T-helper 1 cell treated with Interleukin-12 subunit alpha and Interleukin-12 subunit beta and Interleukin-4 antibody, amounts not matched to agents 30 ng/mL and 1 ng/mL, for 36 hours (primary cell): ENCODE data around the gene ASIC1. TPM values are rescaled to one million over a fixed set of nuclear protein-coding genes. Genes with fewer than 3 reads are reported as not detected.

Experiments used
- intact Hi-C: fragments of 100-400 bp; cut with micrococcal nuclease; formaldehyde crosslinking; loops from one replicate; pipeline ENCODE4 v1.15.1; 2024
- total RNA-seq: library from RNA; stranded (reverse); gene quantifications from 2 replicates; pipeline ENCODE4 v1.2.3, GENCODE V29; 2022

Gene ASIC1
- total RNA-seq, 1 donor from 2014 or later: 4.6 TPM

- intact Hi-C loops: loop anchor here (10.0 kb wide), 1 partner anchor 284 kb away; no protein-coding TSS in a partner anchor
Measured at GRCh38 chr12:50058743-50059312, 1.4 kb downstream of the ASIC1 start.

DNA sequence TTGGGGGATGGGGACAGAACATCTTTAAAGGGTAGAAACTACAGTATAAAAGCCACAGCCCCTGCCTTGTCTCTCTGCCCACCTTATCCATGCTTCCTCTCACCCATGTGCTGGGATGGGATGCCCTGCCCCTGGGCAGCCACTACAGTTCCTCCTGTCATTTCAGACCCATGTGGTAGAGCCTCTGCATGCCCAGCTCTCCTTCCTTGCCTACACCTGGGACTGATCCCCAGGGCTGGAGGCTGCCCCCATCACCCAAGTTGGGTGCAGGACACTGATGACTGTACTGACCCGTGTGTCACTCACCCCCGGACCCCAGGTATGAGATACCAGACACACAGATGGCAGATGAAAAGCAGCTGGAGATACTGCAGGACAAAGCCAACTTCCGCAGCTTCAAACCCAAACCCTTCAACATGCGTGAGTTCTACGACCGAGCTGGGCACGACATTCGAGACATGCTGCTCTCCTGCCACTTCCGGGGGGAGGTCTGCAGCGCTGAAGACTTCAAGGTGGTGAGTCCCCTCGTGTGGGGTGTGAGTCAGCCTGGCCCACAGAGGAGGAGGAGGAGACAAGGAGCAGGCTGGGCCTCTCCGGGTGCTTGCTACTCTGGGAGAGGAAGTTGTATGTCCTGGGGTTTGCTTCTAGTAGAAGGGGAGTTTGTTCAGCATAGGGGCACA, 2.2 kb downstream of the ASIC1 start:
- intact Hi-C loops: loop anchor here (10.0 kb wide), 1 partner anchor 285 kb away; no protein-coding TSS in a partner anchor

DNA sequence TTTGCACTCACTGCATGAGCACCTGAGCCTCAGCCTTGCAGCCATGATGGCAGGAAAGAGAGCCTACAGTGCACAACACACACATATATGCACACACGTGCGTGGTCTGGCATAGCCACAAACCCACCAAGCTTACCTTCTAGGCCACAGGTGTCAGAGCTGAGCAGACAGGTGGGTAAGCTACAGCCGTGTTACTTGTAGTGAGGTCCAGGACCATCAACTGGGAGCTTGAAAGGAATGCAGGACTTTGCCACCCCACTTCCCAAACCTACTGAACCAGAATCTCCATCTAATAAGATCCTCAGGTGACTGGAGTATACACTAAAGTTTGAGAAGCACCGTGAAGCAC, 2.7 kb downstream of the ASIC1 start:
- intact Hi-C loops: no loop called here

DNA sequence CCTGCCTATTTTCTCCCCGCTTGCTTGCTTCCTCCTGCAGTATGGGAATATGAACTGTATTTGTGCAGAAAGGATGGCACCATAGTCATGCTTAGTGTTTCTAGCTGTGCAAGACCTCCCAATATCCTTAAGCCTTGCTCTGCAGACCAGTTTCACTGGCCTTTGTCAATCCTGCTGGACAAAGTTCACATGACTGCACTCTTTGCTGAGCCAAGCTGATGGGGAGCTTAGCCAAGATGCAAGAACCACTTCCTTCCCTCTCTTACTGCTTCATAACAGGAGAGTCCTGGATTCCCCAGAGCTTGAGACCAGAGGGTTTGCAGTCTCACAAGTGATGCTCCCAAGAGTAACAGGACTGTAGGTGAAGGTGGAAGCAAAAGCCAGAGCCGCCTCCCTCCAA, 3.8 kb downstream of the ASIC1 start:
- intact Hi-C loops: no loop called here

DNA sequence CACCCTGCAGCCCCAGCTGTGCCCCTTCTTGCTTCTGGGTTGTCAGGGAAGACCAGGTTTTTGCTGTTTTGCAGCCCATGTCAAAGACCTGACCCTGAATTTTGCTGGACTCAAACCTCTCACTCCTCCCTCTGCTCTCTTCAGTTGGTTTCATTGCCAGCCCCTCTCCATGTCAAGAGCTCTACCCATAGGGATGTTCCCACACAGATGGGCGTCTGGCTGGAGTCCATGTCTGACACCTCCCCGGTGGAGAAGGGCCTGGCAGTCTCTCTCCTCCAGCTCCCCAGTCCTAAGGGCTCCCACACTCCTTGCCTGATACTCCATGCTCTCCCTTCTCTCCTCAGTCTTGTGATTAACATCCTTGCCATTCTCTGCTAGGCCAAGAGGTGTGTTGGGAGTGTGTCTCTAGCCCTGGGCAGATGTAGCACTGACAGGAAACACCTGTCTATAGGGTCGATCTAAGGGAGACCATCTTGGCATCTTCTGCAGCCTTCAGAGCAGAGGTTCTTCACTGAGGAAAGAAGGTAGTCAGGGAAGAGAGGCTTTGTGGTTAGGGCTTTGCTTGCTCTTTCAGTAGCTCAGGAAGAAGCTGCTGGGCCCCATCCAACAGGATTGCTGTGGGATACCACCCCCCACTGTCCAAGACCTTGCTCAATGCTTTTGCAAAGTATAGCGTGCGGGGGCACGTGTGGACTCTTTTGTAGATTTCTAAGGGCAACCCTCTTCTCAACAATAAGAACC, 4.7 kb downstream of the ASIC1 start:
- intact Hi-C loops: no loop called here

DNA sequence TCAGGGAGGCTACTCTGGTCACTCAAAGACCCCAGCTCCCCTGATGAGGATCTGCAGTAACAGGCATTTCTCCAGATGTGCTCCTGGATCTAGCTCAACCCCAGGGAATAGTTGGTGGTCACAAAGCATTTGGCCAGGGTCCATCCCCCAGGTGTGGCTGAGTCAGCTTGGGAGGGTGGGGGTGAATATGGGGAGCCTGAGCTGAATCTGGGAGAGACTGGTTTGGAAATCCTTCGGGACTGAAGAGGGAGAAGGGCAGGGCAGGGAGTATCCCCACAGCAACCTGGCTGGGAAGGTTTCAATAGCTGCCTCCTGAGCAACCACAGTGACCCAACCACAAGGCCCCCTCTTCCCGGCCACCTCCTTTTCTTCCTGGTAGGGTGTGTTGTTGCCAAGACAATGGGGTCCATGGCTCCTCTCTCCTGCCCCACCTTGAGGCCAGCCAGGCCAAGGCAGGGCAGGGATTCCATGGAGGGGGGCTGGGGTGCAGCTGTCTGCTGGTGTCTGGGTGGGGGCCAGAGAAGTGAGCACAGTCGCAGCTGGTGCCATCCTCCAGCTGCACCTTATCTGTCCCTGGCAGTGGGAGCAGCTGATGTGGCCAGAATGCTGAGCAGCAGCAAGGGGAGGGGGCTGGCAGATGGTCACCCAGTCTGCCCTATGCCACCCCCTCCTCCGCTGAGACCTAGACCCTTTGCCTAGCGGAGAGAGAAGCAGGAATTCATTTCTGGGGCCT, 5.5 kb downstream of the ASIC1 start:
- intact Hi-C loops: no loop called here

- intact Hi-C loops: no loop called here
Measured at GRCh38 chr12:50065726-50066310, 8.4 kb downstream of the ASIC1 start.

DNA sequence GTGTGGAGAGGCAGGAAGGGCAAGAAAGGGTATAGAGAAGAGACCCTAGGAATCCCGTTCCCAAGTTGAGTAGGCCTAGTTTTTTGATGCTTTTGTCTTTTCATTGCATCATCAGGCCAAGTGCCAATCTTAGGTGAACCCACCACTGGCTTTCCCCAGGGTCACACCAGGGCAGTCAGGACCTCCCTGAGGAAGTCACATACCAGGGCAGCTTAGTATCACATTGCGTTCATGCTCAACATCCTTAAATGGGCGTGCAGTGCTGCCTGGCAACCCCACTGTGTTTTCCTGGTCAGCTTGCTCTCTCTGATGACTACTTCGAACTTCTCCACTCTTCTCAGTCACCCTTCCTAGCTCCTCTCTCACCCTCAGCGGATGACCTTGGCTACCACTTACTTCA, 9.0 kb downstream of the ASIC1 start:
- intact Hi-C loops: no loop called here

DNA sequence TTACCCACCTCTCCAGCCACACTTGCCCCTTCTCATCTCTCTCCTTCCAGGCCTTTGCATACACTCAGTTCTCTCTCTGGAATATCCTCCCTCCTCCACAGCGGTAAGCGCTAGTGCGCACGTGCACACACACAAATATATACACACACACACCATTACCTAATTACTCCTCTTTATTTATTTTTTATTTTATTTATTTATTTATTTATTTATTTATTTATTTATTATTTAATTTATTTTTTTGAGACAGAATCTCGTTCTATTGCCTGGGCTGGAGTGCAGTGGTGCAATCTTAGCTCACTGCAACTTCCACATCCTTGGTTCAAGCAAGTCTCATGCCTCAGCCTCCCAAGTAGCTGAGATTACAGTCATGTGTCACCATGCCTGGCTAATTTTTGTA, 11.7 kb downstream of the ASIC1 start:
- intact Hi-C loops: loop anchor here (1.0 kb wide), 1 partner anchor 41 kb away; no protein-coding TSS in a partner anchor

- intact Hi-C loops: loop anchor here (1.0 kb wide), 1 partner anchor 41 kb away; no protein-coding TSS in a partner anchor
Measured at GRCh38 chr12:50069539-50069938, 12.1 kb downstream of the ASIC1 start.

- intact Hi-C loops: loop anchor here (1.0 kb wide), 4 partner anchors 14 to 105 kb away; no protein-coding TSS in a partner anchor
Measured at GRCh38 chr12:50070314-50071060, 13.1 kb downstream of the ASIC1 start.

DNA sequence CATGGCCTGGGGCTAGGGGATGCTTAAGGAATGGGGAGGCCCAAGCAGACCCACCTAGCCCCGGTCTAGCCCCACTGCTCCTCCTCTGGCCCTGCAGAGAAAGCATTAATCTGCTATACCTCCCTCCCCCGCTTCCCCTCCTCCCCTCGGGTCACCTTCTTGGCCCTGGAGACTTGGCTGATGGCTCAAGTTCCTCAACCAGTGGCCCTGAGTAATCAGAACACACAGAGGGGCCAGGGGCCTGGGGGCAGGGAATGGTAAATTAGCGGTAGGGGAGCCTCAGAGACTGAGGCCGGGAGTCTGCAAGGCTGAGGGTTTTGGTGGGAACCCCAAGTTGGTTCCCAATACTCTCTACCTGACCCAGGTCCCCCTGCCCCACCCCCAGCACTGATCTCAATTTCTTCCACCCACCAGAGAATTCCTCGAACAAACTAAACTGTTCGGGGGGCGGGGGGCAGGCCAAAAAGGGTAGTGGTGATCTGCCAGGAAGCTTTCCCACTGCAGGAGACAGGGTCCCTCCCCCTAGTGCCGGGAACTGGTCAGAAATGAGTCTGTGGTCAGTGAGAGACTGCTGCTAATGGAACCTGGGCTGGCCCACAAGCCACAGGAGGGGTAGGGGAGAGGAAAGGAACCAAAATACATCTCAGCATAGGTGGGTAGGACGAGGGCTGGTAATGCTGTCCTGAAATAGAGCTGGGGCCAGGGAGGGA, 15.0 kb downstream of the ASIC1 start:
- intact Hi-C loops: no loop called here

DNA sequence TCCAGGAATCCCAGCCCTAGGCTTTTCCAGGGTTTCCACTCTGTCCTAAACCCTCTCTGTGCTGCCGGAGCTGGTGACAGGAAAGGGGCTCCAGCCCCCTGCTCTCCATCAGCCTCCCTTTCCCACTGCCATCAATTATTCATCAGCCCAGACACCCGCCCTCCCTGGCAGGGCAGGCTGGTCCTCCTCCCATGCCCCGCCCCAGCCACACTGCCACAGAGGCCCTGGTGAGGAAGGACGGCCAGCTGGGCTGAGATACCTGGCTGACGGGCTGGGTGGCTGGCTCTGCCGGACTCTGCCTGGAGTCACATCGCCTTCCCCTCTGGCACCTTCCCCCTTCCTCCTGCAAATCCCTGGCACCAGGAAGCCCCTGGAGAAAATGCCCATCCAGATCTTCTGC, 15.8 kb downstream of the ASIC1 start:
- intact Hi-C loops: no loop called here

DNA sequence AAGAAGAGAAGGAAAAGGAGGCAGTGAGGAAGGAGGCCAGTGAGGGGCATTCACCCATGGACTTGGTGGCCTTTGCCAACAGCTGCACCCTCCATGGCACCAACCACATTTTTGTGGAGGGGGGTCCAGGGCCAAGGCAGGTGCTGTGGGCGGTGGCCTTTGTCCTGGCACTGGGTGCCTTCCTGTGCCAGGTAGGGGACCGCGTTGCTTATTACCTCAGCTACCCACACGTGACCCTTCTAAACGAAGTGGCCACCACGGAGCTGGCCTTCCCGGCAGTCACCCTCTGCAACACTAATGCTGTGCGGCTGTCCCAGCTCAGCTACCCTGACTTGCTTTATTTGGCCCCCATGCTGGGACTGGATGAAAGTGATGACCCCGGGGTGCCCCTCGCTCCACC, 16.3 kb downstream of the ASIC1 start:
- intact Hi-C loops: no loop called here

DNA sequence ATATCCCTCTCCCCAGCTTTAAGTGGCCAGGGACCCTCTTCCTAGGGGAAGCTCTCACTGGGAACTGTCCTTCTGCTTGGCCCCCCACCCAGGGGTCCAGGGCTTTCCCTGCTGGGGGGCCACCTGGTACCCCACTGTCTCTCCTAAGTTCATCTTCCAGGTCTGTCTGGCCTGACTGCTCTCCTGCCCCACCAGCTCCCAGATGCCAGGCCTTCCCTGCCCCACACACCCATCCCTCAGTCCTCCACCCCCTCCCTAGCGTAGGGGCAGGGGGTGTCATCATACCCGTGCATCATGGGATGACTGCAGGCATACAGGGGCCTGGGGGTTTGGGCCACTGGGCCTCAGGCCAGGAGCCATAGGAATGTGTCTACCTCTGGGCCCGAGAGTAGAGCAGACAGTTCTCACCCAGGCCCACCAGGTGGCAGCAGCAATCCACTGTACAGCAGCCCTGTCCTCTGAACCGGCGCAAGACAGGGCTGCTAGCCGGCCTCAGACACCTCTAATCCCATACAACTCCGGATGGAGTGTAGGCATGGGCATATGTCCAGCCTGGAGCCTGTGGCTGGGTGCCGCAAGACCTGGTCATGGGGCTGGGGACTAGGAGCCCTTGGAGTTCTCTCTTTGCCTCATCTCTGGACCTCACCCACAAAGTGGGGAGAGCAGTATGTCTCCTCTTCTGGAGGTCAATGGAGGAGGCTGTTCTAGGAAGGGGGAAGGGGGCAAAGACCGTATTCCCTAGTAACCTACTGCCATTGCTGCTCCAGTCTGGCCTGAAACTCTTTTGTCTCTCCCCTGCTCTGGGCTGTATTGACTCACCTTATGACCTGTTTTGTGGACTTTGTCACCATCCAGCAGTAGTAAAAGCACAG, 17.8 kb downstream of the ASIC1 start:
- intact Hi-C loops: loop anchor here (1.0 kb wide), 4 partner anchors 10 to 239 kb away; partner anchors contain the start of gene SMARCD1

GRCh38 chr12:50075808-50076170, 18.4 kb downstream of the ASIC1 start:
- intact Hi-C loops: loop anchor here (1.0 kb wide), 4 partner anchors 10 to 239 kb away; partner anchors contain the start of gene SMARCD1

- intact Hi-C loops: no loop called here
Measured at GRCh38 chr12:50077099-50077498, 19.7 kb downstream of the ASIC1 start.

DNA sequence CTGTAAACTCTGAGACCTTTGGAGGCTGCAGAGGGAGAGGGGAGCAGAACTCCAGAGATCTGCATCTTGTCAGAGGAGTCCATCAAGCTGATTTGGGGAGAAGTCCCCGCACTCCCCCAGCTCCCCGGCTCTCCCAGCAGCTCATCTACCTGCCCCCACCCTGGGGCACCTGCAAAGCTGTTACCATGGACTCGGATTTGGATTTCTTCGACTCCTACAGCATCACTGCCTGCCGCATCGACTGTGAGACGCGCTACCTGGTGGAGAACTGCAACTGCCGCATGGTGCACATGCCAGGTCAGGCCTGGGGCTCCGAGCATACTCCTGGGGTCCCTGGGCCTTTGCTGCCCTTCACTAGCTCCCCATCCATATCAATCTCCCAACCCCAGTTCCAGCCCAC, 20.9 kb downstream of the ASIC1 start:
- intact Hi-C loops: no loop called here

DNA sequence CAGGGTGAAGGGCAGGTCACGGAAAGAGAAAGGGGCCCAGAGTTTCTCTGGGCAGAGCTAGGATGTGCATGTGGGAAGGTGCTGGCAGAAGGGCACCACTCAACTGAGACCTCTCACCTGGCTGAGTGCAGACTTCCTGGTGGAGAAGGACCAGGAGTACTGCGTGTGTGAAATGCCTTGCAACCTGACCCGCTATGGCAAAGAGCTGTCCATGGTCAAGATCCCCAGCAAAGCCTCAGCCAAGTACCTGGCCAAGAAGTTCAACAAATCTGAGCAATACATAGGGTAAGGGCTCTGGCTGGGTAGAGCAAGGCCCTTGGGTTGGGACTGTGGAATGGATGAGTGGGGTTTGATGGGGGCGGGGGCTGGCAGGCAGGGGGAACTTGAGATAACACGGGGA, 22.4 kb downstream of the ASIC1 start:
- intact Hi-C loops: no loop called here
